ENCODE measurements around the gene MAD2L1BP. TPM values are rescaled to one million over a fixed set of nuclear protein-coding genes. Genes with fewer than 3 reads are reported as not detected.

The MAD2L1BP gene
- total RNA-seq, 1 donor from 2014 or later: 19.2 TPM

- Histone ChIP-seq H3K4me3 (no peak overlapping the region), H3K9me3 (no peaks in the 10 kb centered on the region), H3K27me3 (ENCODE audit: low read depth) (no peaks in the 10 kb centered on the region), H3K4me1 (peaks cover 41% of the 10 kb centered on the region), H3K27ac (no peak overlapping the region), H3K36me3 (peaks cover 38% of the 10 kb centered on the region)
- intact Hi-C loops (cut with DNase I): no loop called here
- TF ChIP-seq CTCF (IDR thresholded peaks at IDR 0.05): no peak
- DNase-seq (no peak), ATAC-seq (no peak)
These were observed 47.2 kb downstream of the MAD2L1BP start for GRCh38 chr6:43682724-43683429.

GRCh38 chr6:43683708-43684455, 48.2 kb downstream of the MAD2L1BP start:
- Histone ChIP-seq H3K36me3 (peaks cover 28% of the 10 kb centered on the region), H3K27me3 (ENCODE audit: low read depth) (no peaks in the 10 kb centered on the region), H3K9me3 (no peaks in the 10 kb centered on the region), H3K4me3 (no peak overlapping the region), H3K4me1 (peaks cover 45% of the 10 kb centered on the region), H3K27ac (no peak overlapping the region)
- intact Hi-C loops (cut with DNase I): no loop called here
- DNase-seq (no peak), ATAC-seq (peak in 1 of 2 donors; percentile 52)
- no peak for TF ChIP-seq CTCF (IDR thresholded peaks at IDR 0.05)

DNA sequence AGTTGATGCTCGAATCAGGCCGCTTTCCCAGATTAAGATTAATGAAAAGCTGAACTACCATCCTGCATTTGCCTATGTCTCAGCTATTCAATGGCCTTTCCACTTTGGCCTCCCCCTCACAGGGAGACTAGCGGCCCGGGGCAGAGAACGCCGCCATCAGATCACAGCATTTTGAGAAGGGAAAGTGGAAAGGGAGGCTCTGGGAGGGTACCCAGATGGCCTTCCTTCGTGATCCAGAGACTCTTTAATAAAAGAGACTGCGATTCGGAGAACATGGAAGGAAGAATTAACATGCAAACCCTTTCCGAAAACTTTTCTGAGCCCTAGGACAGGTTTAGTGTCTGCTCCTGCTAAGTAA, 51.4 kb downstream of the MAD2L1BP start:
- Histone ChIP-seq H3K27me3 (ENCODE audit: low read depth) (no peaks in the 10 kb centered on the region), H3K27ac (peak overlapping the region; percentile 71), H3K4me1 (peaks cover 45% of the 10 kb centered on the region), H3K36me3 (no peaks in the 10 kb centered on the region), H3K4me3 (peak overlapping the region; percentile 96), H3K9me3 (no peaks in the 10 kb centered on the region)
- TF ChIP-seq CTCF (IDR thresholded peaks at IDR 0.05): no peak
- intact Hi-C loops (cut with DNase I): no loop called here
- ATAC-seq (no peak), DNase-seq (no peak)

- ATAC-seq (peak; percentile 95 to 98), DNase-seq (peak; percentile 90)
- TF ChIP-seq CTCF (IDR thresholded peaks at IDR 0.05): no peak
- Histone ChIP-seq H3K27me3 (ENCODE audit: low read depth) (no peaks in the 10 kb centered on the region), H3K9me3 (no peaks in the 10 kb centered on the region), H3K36me3 (no peaks in the 10 kb centered on the region), H3K4me1 (peaks cover 40% of the 10 kb centered on the region), H3K27ac (peak within 1 kb of the TSS; percentile 71), H3K4me3 (peak within 1 kb of the TSS; percentile 96)
- intact Hi-C loops (cut with DNase I): no loop called here
These were observed 52.1 kb downstream of the MAD2L1BP start, which contains the start of gene MRPS18A for GRCh38 chr6:43687437-43688347. MRPS18A (minus strand) TSS chr6:43687791; CDS start chr6:43687779, 12 bp downstream.

GRCh38 chr6:43689421-43689820, 53.8 kb downstream of the MAD2L1BP start:
- Histone ChIP-seq H3K9me3 (no peaks in the 10 kb centered on the region), H3K27me3 (ENCODE audit: low read depth) (no peaks in the 10 kb centered on the region), H3K27ac (no peak overlapping the region), H3K4me1 (peaks cover 23% of the 10 kb centered on the region), H3K4me3 (no peak overlapping the region), H3K36me3 (no peaks in the 10 kb centered on the region)
- no peak for TF ChIP-seq CTCF (IDR thresholded peaks at IDR 0.05)
- DNase-seq (no peak), ATAC-seq (no peak)
- intact Hi-C loops (cut with DNase I): no loop called here
